Cardiac muscle cell (in vitro differentiated cells and primary cell): ENCODE measurements around the gene PRKAR1B. TPM values are rescaled to one million over a fixed set of nuclear protein-coding genes. Genes with fewer than 3 reads are reported as not detected.

Source experiments
- DNase-seq, 2 donors: peaks; one replicate each; pipeline versions ENCODE4 v3.0.0 to v3.0.0-alpha.2; 2010 to 2017; ENCODE audit warnings: low read depth in 1 of 2, low spot score in 1 of 2
- H3K27ac ChIP-seq: fragments of 200-600 bp; sonication (generic); 2 replicates; pipeline ENCODE4 v1.5.1; 2016
- H3K27me3 ChIP-seq: fragments of 200-600 bp; sonication (generic); 2 replicates; pipeline ENCODE4 v1.6.0; 2016; ENCODE audit warnings: control low read depth
- H3K36me3 ChIP-seq: fragments of 200-600 bp; sonication (generic); 2 replicates; pipeline ENCODE4 v1.5.1; 2016; ENCODE audit warnings: control low read depth
- H3K4me1 ChIP-seq: fragments of 200-600 bp; sonication (generic); 2 replicates; pipeline ENCODE4 v1.8.1; 2017; ENCODE audit warnings: low read depth, mild to moderate bottlenecking, mixed run types
- H3K4me3 ChIP-seq: fragments of 200-600 bp; sonication (generic); 2 replicates; pipeline ENCODE4 v1.5.1; 2016; ENCODE audit warnings: mild to moderate bottlenecking
- H3K9me3 ChIP-seq: fragments of 200-600 bp; sonication (generic); 2 replicates; pipeline ENCODE4 v1.5.1; 2017; ENCODE audit warnings: low read depth, mild to moderate bottlenecking, control low read depth
- CTCF ChIP-seq: IDR thresholded peaks from 2 replicates; pipeline ENCODE4 v1.5.1; 2012; ENCODE audit warnings: low read depth, mild to moderate bottlenecking, low read length
- polyA plus RNA-seq: library from polyadenylated mRNA; unstranded; fragments of >200 nt; fragmentation: Nextera tagmentation; extraction: Ambion mirVana; gene quantifications from 2 replicates; pipeline ENCODE4 v1.2.1, GENCODE V29; 2016
- total RNA-seq: library from RNA; depleted of rRNA; stranded (reverse); fragments of >200 nt; gene quantifications from 2 replicates; pipeline ENCODE4 v1.2.3, GENCODE V29; 2016

The PRKAR1B gene
- total and polyA plus RNA-seq, 2 experiments from 2014 or later, result 32.8 to 40.2 TPM

GRCh38 chr7:707296-708000 lies 19.6 kb downstream of the PRKAR1B start:
- Histone ChIP-seq H3K9me3 (no peaks in the 10 kb centered on the region), H3K27ac (no peak overlapping the region), H3K36me3 (no peaks in the 10 kb centered on the region), H3K4me3 (no peak overlapping the region), H3K4me1 (no peaks in the 10 kb centered on the region), H3K27me3 (no peaks in the 10 kb centered on the region)
- no peak for DNase-seq
- no peak for TF ChIP-seq CTCF

- TF ChIP-seq CTCF, result no peak
- Histone ChIP-seq H3K27ac (no peak overlapping the region), H3K4me3 (no peak overlapping the region), H3K9me3 (no peaks in the 10 kb centered on the region), H3K27me3 (no peaks in the 10 kb centered on the region), H3K4me1 (no peaks in the 10 kb centered on the region), H3K36me3 (no peaks in the 10 kb centered on the region)
- DNase-seq, result no peak
These were observed 20.4 kb downstream of the PRKAR1B start for GRCh38 chr7:706721-707120.

- Histone ChIP-seq H3K4me1 (no peaks in the 10 kb centered on the region), H3K27ac (no peak overlapping the region), H3K36me3 (no peaks in the 10 kb centered on the region), H3K27me3 (no peaks in the 10 kb centered on the region), H3K9me3 (no peaks in the 10 kb centered on the region), H3K4me3 (no peak overlapping the region)
- DNase-seq, result no peak
- TF ChIP-seq CTCF, result no peak
These were observed 24.0 kb downstream of the PRKAR1B start for GRCh38 chr7:703049-703448.

GRCh38 chr7:701086-701671 lies 25.9 kb downstream of the PRKAR1B start:
- no peaks in the 10 kb centered on the region for H3K4me1 ChIP-seq
- no peak overlapping the region for H3K27ac ChIP-seq
- H3K4me3 ChIP-seq, result no peak overlapping the region
- TF ChIP-seq CTCF, result no peak
- H3K9me3 ChIP-seq, result no peaks in the 10 kb centered on the region
- no peaks in the 10 kb centered on the region for H3K36me3 ChIP-seq
- no peak for DNase-seq
- H3K27me3 ChIP-seq, result no peaks in the 10 kb centered on the region

- no peak overlapping the region for H3K4me3 ChIP-seq
- no peak for DNase-seq
- no peak for TF ChIP-seq CTCF
- no peaks in the 10 kb centered on the region for H3K4me1 ChIP-seq
- no peaks in the 10 kb centered on the region for H3K36me3 ChIP-seq
- H3K27ac ChIP-seq, result no peak overlapping the region
- no peaks in the 10 kb centered on the region for H3K9me3 ChIP-seq
- no peaks in the 10 kb centered on the region for H3K27me3 ChIP-seq
These were observed 27.5 kb downstream of the PRKAR1B start for GRCh38 chr7:699476-700170.
